Fibroblast of the aortic adventitia (primary cell): ENCODE data around the gene DDX31. TPM values are rescaled to one million over a fixed set of nuclear protein-coding genes. Genes with fewer than 3 reads are reported as not detected.

Experiments
- DNase-seq: peaks from one replicate; pipeline ENCODE4 v3.0.0-alpha.2; 2010; ENCODE audit warnings: low read depth
- H3K4me3 ChIP-seq: 2 replicates; pipeline ENCODE4 v1.5.1; 2011; ENCODE audit warnings: low read depth, mild to moderate bottlenecking, control low read depth, low read length, moderate library complexity
- total RNA-seq: library from RNA; depleted of rRNA; stranded (reverse); fragments of >200 nt; gene quantifications from 2 replicates; pipeline ENCODE4 v1.2.3, GENCODE V29; 2012; ENCODE audit warnings: low replicate concordance
- TF ChIP-seq, protein P1 (sequence below): IDR thresholded peaks from 2 replicates; pipeline ENCODE4 v1.5.1; 2011; ENCODE audit warnings: mild to moderate bottlenecking, low read length, control low read depth, inconsistent platforms; ENCODE audit not compliant: insufficient read depth

DDX31 gene
- total RNA-seq, 1 donor = 13.5 TPM

DNA sequence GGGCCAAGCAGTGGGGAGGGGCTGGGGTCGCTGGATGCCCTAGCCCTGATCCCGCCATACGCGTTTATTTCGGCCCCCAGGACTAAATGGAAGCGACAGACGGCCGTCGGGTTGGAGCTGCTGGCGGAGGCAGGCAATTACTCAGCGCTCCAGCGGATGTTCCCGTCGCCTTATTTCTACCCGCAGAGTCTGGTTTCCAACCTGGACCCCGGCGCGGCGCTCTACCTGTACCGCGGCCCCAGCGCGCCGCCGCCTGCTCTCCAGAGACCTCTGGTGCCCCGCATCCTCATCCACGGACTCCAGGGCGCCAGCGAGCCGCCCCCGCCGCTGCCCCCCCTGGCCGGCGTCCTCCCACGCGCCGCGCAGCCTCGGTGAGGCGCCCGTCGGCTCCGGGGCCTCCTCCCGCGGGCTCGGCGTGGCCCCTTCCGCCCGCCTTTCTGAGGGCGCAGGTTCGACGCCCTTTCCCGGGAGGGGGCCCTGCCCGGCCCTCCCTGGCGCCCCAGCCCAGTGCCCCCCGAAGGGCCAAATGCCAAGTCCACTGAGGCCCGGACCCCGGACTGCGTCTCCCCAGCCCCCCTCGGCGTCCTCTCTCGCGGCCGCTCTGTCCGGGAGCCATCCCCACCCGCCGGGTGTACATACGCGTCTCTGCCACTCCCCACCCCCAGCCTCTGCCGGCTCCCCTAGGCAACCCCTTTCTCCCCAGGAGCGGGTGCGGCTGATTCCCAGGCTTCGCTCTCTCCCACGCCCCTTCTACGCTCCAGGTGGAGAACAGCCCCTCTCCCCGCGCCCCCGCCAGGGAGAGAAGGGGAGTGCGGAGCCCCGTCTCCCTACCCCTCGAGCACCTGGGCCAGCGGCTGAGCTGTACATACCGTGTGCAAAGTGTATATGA is 80.4 kb downstream of the DDX31 start:
- no peak overlapping the region for H3K4me3 ChIP-seq
- TF ChIP-seq, protein P1, sequence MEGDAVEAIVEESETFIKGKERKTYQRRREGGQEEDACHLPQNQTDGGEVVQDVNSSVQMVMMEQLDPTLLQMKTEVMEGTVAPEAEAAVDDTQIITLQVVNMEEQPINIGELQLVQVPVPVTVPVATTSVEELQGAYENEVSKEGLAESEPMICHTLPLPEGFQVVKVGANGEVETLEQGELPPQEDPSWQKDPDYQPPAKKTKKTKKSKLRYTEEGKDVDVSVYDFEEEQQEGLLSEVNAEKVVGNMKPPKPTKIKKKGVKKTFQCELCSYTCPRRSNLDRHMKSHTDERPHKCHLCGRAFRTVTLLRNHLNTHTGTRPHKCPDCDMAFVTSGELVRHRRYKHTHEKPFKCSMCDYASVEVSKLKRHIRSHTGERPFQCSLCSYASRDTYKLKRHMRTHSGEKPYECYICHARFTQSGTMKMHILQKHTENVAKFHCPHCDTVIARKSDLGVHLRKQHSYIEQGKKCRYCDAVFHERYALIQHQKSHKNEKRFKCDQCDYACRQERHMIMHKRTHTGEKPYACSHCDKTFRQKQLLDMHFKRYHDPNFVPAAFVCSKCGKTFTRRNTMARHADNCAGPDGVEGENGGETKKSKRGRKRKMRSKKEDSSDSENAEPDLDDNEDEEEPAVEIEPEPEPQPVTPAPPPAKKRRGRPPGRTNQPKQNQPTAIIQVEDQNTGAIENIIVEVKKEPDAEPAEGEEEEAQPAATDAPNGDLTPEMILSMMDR = no peak
- no peak for DNase-seq

DNA sequence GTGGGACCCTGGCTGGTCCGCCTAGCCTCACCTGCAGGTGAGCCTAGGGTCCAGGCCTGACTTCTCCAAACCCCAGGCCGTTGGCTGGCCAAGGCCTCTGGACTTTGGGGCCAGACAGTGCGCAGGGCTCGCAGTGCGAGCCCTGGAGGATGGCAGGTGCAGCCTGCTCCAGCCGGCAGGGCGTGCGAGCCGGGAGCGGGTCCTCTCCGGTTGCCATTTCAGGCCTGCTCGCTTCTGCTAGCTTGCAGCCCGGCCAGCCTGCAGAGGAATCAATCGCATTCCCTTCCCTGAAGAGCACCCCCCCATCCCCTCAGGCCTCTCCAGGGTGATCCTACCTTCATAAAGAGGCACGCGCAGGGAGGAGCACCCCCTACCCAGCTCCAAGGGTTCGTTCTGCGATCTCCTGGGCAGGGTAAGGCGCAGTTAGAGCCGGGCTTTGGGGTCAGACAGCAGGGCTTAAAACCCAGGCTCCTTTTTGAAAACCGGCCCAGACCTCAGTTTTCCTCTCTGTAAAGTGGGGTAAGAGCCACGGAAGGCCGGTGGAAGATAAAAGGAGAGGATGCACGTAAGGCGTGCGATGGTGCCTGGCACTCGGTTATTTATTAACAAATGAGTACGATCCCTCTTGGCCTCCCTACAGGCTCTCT is 81.2 kb downstream of the DDX31 start:
- TF ChIP-seq, protein P1 = no peak
- no peak overlapping the region for H3K4me3 ChIP-seq
- no peak for DNase-seq

DNA sequence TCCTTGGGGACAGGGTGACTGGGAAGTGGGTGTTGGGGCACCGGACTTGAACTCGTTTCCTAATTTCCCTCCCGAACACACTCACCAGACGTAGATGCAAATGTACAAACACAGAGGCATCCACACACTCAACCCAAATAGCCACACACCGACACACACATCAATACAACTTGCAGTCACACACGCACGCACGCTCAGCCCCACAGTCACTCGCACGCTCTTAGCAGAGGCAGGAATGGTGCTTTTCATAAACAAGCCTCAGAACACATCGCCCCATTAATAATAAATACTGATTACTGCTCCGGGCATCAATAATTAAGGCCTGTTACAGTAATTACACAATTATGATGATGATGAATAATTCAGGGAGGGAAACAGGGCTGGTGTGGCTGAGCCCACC is 81.7 kb downstream of the DDX31 start:
- DNase-seq = no peak
- TF ChIP-seq, protein P1 = no peak
- no peak overlapping the region for H3K4me3 ChIP-seq

DNA sequence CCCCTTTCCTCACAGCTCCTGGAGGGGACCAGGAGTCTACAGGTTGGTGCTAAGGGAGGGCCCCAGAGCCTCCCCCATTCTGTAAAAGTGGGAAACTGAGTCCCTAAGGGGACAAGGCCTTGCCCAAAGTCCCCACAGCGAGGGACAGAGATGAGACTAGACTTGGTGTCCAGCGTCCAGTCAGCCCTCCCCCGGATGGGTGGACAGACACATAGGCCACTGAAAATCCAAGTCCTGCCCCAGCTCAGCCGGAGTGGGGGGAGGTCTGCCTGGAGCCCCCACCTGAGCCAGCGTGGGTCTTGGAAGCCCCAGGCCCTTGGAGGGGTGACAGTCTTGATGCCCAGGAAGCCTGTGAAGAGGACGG is 82.2 kb downstream of the DDX31 start:
- no peak for DNase-seq
- H3K4me3 ChIP-seq = no peak overlapping the region
- TF ChIP-seq, protein P1 = no peak

DNA sequence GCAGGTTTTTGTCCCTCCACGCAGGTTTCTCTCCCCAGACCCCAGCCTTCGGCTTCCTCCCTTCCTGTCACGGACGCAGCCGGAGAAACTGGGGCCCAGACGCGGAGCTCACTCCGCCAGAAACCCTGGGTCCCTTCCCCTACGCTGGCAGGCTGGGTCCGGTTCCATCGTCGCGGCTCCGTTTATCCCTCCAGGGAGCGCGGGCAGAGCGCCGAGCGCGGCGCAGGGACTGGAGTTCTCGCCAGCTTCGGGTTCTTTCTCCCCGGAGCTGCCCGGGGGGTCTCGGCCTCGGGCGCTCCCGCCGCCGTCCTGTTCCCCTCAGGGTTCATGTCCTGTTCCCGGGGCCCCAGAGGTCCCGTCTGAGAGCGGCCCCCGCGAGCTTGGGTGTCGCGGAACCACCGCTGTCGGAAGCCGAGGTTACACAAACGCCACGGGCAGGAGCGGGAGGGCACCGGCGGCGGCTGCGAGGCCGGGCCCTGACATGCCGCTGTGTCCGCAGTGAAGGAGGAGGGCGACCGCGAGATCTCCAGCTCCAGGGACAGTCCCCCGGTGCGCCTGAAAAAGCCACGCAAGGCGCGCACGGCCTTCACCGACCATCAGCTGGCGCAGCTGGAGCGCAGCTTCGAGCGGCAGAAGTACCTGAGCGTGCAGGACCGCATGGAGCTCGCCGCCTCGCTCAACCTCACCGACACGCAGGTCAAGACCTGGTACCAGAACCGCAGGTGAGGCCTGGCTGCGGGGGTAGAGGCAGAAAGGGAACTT is 82.8 kb downstream of the DDX31 start:
- no peak for DNase-seq
- TF ChIP-seq, protein P1 = no peak
- H3K4me3 ChIP-seq = no peak overlapping the region

DNA sequence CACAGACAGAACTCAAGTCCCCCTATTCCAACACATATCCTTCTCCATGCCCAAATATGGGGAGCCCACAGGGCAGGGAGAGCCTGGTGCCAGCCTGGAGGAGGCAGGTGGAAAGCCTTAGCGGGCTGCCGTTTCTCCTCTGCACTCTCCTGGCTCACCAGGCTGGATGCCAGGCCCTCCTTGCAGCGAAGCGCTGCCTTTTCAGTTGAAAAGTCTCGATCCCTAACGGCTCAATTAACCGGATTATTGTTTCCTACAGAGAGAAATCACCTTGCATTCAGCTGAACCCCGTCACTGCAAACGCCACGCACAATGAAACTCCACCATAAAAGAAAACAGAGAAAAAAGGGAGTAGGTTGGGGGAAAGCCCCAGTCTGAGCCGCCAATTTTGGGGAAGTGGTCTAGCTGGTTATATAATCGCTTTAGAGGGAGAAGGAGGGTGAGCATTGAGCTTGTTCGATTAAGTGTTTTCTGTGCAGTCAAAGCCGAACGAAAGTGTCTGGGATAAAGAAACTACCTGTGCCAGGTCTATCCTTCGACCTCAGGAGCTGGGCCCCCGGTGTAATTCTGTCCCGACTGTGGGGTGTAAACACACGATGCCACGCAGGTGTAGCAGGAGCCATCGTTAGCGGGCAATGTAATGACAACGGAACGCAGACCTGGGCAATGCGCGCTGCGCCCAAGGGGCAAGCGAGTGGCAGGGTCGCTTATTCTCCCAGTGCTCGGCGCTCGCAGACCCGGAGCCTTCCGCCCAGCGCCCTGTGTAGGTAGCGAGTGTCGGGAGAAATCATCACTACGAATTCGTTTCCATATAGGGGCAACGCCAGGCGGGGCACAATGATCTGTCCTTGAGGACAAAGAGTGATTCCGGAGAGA is 83.6 kb downstream of the DDX31 start:
- no peak for DNase-seq
- TF ChIP-seq, protein P1 = no peak
- no peak overlapping the region for H3K4me3 ChIP-seq
